NB4 (cell line): Measurements from ENCODE around the gene FKBP4.

Experiments used
- DNase-seq: peaks from one replicate; pipeline ENCODE4 v3.0.0; 2010; ENCODE audit warnings: low read depth
- H3K4me3 ChIP-seq: one replicate; pipeline ENCODE4 v1.5.1; 2011; ENCODE audit warnings: mild to moderate bottlenecking, low read depth, low read length, moderate library complexity
- MYC ChIP-seq: IDR thresholded peaks from 2 replicates; pipeline ENCODE4 v1.6.1; 2011; ENCODE audit warnings: low read depth, low read length
- POLR2A ChIP-seq: IDR thresholded peaks from 2 replicates; pipeline ENCODE4 v1.6.1; 2011; ENCODE audit warnings: mild to moderate bottlenecking; ENCODE audit not compliant: insufficient read length; ENCODE audit errors: extremely low read depth
- TF ChIP-seq, protein P1 (sequence below): IDR thresholded peaks from 2 replicates; pipeline ENCODE4 v1.6.1; 2011; ENCODE audit warnings: low read depth, low read length
- TF ChIP-seq, protein P2 (sequence below): IDR thresholded peaks from one replicate; pipeline ENCODE4 v1.5.1; 2012; ENCODE audit warnings: low read depth, low read length

FKBP4 gene

DNA sequence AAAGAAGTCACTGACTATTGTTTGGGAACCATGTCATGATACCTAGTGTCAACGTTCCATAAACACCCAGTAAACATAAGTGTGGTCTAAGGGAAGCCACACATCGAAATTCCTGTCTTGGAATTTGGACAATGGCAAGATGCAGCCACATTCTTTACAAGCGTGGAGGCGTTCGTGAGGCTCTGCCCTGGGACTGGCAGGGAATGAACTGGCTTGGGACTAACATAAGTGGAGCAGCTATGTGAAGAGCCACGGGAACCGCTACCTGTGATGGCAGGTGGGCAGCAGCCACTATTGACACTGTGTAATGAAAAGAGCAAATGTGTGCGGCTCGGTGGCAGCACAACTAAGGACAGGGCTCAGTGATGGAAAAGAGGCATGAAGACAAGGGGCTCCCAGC is 50.0 kb downstream of the FKBP4 start:
- H3K4me3 ChIP-seq: no peak overlapping the region
- TF ChIP-seq MYC: no peak
- TF ChIP-seq, protein P1, sequence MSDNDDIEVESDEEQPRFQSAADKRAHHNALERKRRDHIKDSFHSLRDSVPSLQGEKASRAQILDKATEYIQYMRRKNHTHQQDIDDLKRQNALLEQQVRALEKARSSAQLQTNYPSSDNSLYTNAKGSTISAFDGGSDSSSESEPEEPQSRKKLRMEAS: no peak
- TF ChIP-seq, protein P2, sequence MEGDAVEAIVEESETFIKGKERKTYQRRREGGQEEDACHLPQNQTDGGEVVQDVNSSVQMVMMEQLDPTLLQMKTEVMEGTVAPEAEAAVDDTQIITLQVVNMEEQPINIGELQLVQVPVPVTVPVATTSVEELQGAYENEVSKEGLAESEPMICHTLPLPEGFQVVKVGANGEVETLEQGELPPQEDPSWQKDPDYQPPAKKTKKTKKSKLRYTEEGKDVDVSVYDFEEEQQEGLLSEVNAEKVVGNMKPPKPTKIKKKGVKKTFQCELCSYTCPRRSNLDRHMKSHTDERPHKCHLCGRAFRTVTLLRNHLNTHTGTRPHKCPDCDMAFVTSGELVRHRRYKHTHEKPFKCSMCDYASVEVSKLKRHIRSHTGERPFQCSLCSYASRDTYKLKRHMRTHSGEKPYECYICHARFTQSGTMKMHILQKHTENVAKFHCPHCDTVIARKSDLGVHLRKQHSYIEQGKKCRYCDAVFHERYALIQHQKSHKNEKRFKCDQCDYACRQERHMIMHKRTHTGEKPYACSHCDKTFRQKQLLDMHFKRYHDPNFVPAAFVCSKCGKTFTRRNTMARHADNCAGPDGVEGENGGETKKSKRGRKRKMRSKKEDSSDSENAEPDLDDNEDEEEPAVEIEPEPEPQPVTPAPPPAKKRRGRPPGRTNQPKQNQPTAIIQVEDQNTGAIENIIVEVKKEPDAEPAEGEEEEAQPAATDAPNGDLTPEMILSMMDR: no peak
- no peak for TF ChIP-seq POLR2A
- no peak for DNase-seq

GRCh38 chr12:2845280-2845679 is 50.5 kb downstream of the FKBP4 start:
- no peak for DNase-seq
- H3K4me3 ChIP-seq: no peak overlapping the region
- TF ChIP-seq, protein P1: no peak
- TF ChIP-seq, protein P2: no peak
- no peak for TF ChIP-seq POLR2A
- TF ChIP-seq MYC: no peak

DNA sequence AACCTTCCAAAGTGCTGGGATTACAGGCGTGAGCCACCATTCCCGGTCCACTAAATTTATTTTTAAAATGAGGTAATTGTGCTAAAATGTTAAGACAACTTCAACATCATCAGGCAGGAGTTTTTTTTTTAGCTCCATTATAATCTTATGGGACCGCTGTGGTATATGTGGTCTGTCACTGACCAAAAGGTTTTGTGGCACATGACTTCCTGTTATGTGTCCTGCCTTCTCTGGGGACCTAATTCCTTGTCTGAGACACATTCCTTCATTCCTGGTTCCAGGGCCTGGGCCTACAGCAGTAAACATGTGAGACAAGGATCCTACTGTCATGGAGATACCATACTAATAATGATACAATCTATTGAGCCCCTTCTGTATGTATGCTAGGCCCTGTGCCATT is 57.2 kb downstream of the FKBP4 start:
- no peak overlapping the region for H3K4me3 ChIP-seq
- TF ChIP-seq, protein P2: no peak
- TF ChIP-seq, protein P1: no peak
- TF ChIP-seq MYC: no peak
- no peak for TF ChIP-seq POLR2A
- DNase-seq: no peak

DNA sequence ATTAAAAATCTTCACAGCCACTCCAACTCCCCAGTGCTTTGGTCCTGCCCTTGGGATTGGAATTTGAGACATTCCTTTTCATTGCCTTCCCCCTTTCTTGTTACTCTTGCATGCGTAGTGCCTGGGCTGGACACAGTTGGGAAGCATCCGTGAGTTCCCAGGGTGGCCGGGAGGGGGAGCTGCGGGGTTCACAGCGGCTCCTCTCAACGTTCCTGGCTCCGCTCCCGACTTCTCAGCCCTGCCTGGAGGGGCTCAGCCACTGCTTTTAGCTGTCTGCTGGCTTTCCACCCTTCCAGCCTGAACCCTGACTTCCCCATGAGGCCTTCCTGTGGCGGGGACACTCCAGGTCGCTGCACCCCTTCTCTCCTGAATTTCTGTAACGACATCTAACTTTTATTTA is 58.9 kb downstream of the FKBP4 start:
- no peak overlapping the region for H3K4me3 ChIP-seq
- TF ChIP-seq, protein P1: no peak
- TF ChIP-seq POLR2A (no peak), MYC (no peak)
- TF ChIP-seq, protein P2: peak; percentile 69
- DNase-seq: peak; percentile 54
